Measurements from ENCODE around the gene EML6. TPM values are rescaled to one million over a fixed set of nuclear protein-coding genes. Genes with fewer than 3 reads are reported as not detected.

The EML6 gene
- polyA plus RNA-seq, 3 donors, result 0.22 to 0.85 (median 0.74) TPM

- WGBS, 3 donors, result 32 to 61% (median 56%) methylated on average over 2 of the region's 2 CpGs
- no peak overlapping the region for H3K27ac ChIP-seq (ENCODE audit: low read depth, low read length)
Observed at GRCh38 chr2:55012672-55013484, 289.4 kb downstream of the EML6 start.

DNA sequence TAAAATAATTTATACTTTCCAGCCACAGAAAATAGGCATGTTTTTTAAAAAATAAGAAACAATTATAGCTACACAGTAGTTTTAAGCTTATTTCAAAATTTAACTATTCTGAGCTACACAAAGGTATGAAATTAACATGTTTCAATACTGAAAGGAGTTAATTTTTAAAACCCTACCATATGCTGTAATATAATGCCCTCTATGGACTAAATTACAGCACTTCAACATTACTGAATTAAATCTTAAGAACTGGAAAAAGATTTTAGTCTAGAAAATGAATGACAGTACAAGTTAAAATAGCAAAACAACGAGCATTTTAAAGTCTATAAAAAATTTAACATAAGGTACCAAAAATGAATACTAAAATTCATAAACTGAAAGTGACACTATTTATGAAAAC, 290.5 kb downstream of the EML6 start:
- no peak overlapping the region for H3K27ac ChIP-seq (ENCODE audit: low read depth, low read length)
- 36 to 53% (median 36%) methylated on average over 1 of the region's 1 CpG for WGBS, 3 donors

DNA sequence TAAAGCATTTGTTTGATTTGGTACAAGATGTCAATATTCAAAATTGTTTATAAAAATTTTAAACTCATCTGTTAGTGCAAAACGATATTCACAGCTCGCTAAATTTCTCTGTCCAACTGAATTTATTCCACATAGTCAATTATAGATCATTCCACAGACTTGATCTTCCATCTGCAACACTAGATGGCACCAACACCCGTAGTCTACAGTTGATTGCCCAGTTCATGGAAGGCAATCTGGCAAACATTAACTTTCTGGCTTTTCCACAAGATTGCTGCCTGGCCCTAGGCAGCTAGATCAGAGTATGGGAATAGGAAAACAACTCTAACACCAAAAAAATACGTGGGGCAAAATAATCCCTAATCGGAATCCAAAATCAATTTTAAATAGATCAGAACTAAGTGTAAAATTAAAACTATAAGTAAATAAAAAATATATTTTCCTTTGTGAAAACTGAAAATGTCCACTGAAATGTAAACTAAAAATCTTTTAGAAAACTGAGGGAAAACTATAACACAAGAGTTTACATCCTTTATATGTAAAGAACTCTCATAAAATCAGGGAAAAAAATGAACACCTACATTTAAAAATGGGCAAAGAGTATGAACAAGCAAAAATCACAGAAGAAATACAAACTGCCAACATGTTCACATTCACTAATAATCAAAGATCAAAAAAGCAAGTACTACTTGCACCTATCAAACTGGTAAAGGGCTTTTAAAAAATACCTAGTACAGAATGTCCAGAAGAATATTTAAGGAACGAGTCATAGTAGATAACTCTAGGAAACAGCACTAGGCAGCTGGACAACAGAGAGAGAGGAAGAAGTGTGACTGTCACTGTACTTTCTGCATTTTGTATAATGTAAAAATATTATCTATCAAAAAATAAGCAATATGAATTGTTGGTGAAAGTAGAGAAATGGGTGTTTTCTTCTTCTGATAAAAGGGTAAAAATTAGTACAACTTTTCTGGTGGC, 291.8 kb downstream of the EML6 start:
- H3K27ac ChIP-seq (ENCODE audit: low read depth, low read length), result no peak overlapping the region
- WGBS, 3 donors, result 23 to 62% (median 62%) methylated on average over 6 of the region's 6 CpGs

DNA sequence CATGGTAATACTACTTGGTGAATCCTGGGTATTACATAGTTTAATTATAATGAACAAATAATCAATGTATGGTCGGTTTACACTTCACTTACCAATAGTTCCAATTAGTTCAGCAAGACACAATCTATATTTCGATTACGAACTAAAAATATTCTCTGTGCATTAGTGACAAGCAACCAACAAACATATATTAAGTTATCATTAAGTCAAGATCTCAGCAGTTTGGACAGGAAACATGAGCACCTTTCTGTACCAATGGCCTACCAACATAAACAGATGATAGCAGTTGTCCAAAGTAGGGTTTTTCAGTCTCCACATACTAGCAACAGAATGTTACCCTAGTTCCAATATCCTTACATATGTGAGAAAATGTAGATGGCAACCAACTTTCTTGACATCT, 294.0 kb downstream of the EML6 start:
- 97 to 98% (median 97%) methylated on average over 3 of the region's 3 CpGs for WGBS, 3 donors
- no peak overlapping the region for H3K27ac ChIP-seq (ENCODE audit: low read depth, low read length)

- WGBS, 3 donors, result 59 to 73% (median 59%) methylated on average over 3 of the region's 3 CpGs
- H3K27ac ChIP-seq (ENCODE audit: low read depth, low read length), result no peak overlapping the region
Observed at GRCh38 chr2:55017880-55018279, 294.4 kb downstream of the EML6 start.

DNA sequence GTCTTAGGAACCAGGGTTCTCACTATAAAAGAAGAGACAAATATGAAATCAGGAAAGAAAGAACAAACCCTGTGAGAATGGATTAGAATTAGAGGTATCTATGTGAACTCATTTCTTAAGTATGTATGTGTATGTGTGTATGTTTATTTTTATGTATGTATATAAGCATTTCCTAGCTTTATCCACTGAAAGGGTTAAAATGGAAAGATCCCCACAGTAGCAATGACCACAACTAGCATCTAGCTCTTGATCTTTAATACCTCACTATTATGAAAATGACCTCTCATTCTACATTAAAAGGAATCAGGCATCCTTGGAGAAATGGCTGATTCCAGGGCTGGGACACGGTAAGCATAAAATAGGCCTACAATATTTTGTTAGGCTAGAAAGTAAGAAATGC, 295.2 kb downstream of the EML6 start:
- 89 to 97% (median 92%) methylated on average over 1 of the region's 1 CpG for WGBS, 3 donors

DNA sequence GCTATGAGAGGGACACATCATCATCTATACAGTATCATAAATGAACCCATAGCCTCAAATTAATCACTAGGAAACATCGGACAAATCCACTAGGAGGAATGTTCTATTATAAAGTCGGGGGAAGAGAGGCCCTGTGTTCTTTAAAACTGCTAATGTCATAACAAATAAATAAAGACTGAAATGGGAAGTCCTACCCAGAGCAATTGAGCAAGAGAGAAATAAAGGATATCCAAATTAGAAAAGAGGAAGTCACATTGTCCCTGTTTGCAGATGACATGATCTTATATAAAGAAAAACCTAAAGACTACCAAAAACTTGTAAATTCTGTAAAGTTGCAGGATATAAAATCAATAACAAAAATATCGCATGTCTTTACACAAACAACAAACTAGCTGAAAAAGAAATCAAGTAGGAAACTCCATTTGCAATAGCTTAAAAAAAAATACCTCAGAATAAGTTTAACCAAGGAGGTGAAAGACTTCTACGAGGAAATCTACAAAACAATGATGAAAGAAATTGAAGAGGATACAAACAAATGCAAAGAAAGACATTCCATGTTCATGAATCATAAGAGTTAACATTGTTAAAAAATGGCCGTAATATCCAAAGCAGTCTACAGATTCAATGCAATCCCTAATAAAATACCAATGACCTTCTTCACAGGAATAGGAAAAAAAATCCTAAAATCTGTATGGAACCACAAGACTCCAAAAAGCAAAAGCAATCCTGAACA, 296.2 kb downstream of the EML6 start:
- 46 to 90% (median 58%) methylated on average over 5 of the region's 5 CpGs for WGBS, 3 donors
- H3K27ac ChIP-seq (ENCODE audit: low read depth, low read length), result no peak overlapping the region

More for the DNA sequence above, 295.2 kb downstream of the EML6 start:
- no peak overlapping the region for H3K27ac ChIP-seq (ENCODE audit: low read depth, low read length)
